Astrocyte of the hippocampus (primary cell): Measurements from ENCODE around the gene ALDH6A1.
A peak's percentile ranks its signal among the peaks of the same experiment; 100 is the strongest.

Experiments used
- DNase-seq: peaks from one replicate; pipeline ENCODE4 v3.0.0; 2011; ENCODE audit warnings: low read depth, low spot score

The ALDH6A1 gene

DNA sequence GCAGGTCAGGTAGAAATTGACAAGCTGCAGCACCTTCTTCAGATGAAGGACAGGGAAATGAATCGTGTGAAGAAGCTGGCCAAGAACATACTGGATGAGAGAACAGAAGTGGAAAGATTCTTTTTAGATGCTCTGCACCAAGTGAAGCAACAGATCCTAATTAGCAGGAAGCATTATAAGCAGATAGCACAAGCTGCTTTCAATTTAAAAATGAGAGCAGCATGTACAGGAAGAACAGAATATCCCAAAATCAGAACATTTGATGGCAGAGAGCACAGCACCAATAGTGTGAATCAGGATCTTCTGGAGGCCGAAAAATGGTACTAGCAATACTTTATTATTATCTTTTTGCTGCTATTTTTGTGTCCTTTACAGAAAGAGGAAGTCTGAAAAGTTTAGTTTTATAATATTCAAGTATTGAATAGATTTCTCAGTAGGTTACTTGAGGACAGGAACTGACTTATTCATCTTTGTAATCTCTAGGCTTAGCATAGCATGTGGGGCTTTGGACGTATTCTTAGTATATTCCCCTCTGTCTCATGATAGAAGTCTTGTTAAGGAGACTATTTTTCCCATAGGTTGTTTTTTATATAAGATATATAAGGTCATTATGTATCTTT lies 34.3 kb downstream of the ALDH6A1 start:
- DNase-seq: no peak

DNA sequence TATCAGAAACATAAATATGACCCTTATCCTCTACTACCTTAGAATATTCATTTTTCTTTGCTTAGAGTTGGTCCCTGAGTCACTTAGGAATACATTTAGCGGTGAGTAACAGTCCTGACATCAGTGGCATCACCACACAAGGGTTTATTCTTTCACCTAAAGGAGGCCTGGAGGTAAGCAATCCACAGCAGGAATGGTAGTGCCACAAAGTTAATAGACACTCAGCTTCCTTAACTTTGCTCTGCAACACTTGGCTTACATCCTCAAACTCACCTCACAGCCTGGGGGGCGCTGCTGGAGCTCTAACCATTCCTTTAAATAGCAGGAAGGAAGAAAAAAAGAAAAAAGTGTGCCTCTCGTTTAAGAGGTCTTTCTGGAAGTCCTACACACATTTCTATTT lies 36.0 kb downstream of the ALDH6A1 start:
- DNase-seq: peak; percentile 40

DNA sequence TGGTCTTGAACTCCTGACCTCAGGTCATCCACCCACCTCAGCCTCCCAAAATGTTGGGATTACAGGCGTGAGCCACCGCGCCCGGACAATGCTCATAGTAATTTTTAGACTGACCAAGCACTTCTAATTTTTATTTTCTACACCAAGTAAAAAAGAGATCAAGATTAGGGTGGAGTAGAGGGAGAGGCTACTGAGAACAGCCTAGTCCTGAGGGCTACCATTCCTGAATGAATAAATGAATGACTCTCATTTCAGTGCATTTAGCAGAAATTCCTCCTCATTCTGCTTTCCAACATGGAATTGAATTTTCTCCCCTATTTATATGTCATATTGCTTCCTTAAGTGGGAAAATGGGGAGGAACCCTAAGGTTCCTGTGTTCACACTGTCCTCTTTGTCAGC lies 38.7 kb downstream of the ALDH6A1 start:
- DNase-seq: no peak

DNA sequence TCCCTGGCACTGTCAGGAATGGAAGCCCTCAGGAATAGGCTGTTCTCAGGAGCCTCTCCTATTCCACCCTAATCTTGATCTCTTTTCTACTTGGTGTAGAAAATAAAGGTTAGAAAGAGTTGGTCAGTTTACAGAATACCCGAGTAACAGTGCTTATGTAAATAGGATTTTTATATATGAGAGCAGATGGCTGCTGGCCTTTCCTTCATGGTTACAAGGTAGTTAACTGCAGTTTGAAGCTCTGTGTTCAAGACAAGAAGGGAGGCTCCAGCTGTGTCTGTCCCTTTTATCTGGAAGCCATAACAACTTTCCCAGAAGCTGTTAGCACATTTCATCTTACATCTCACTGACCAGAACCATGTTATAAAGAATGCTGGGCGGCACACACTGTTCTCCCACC lies 42.0 kb downstream of the ALDH6A1 start:
- DNase-seq: no peak

DNA sequence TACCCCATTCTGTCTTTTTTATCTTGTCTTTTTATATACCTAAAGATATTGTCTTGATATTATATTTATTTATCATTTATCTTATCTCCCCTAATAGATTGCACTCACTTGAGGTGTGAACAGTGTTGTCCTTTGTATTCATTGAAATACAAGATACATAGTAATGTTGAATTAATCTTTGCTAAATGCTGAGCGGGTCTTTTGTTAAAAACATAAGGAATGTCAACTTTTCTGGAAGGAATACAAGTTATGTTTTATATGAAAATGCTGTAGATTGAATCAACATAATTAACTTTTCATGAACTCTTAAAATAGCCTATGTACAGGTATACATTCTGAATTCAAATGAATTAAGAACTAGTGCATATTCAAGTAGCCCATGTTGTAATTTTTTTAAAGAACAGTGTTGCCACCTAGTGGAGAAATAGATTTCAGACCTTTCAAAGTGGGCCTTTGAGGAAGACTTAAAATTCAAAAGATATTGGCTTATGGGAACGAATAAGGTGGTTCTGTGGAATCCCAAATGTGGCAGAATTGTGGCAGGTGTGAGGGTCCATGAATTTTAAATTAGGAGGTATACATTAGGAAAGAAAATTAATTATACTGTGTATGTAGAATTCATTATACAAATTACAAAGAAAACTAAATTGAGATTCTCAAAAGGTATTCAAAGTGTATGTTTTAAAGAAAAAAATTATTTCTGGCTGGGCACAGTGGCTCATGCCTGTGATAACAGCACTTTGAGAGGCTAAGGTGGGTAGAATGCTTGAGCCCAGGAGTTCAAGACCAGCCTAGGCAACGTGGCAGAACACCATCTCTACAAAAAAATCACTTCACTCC lies 46.0 kb downstream of the ALDH6A1 start:
- peak; percentile 63 for DNase-seq

DNA sequence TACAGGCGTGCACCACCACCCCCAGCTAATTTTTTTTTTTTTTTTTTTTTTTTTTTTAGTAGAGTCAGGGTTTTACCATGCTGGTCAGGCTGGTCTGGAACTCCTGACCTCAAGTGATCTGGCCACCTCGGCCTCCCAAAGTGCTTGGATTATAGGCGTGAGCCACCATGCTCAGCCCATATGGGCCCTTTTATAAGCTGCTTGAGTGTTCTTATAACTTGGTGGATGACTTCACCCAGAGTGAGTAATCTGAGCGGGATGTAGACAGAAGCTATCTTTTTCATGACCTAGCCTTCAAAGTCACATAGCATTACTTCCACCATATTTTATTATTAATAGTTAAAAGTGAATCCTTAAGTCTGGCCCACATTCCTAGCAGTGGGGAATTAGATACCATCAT lies 48.7 kb downstream of the ALDH6A1 start:
- peak; percentile 6 for DNase-seq

DNA sequence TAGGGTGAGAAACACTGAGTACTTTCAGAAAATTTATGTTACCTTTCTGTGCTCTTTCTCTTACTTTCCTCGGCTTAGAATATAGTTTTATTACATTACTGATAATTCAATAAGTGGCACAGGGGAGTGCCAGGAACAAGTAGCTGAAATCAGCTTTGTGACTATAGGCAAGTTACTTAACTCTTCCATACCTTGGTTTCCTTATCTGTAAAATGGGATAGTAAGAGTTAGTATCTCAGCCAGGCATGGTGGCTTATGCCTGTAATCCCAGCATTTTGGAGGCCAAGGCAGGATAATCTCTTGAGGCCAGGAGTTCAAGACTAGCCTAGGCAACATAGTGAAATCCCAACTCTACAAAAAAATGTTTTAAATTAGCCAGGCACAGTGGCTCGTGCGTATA lies 49.7 kb downstream of the ALDH6A1 start:
- no peak for DNase-seq

DNA sequence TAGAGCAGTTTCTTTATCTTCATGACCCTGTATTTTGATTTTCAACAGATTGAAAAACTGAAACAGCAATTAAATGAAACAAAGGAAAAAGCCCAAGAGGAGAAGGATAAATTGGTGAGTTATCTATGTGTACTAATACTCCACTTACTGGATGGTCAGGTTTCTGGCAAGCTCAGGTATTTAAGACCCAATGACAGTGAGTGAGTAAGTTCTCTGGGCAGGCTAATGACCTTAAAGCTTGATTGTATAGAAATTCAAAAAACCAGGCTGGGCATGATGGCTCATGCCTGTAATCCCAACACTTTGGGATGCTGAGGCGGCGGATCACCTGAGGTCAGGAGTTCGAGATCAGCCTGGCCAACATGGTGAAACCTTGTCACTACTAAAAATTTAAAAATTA lies 55.1 kb downstream of the ALDH6A1 start:
- DNase-seq: no peak

DNA sequence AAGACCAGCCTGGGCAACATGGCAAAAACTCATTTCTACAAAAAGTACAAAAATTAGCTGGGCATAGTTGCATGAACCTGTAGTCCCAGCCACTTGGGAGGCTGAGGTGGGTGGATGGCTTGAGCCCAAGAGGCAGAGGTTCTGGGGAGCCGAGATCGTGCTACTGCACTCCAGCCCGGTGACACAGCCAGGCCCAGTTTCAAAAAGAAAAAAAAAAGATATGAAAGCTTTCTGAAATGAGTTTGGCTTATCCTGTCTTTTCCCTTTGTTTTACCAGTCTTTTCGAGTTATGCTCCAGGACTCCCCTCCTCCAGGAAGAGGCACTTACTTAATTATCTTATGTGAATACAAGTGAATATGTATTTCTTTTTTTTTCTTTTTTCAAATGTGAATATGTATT lies 61.9 kb downstream of the ALDH6A1 start:
- DNase-seq: no peak

DNA sequence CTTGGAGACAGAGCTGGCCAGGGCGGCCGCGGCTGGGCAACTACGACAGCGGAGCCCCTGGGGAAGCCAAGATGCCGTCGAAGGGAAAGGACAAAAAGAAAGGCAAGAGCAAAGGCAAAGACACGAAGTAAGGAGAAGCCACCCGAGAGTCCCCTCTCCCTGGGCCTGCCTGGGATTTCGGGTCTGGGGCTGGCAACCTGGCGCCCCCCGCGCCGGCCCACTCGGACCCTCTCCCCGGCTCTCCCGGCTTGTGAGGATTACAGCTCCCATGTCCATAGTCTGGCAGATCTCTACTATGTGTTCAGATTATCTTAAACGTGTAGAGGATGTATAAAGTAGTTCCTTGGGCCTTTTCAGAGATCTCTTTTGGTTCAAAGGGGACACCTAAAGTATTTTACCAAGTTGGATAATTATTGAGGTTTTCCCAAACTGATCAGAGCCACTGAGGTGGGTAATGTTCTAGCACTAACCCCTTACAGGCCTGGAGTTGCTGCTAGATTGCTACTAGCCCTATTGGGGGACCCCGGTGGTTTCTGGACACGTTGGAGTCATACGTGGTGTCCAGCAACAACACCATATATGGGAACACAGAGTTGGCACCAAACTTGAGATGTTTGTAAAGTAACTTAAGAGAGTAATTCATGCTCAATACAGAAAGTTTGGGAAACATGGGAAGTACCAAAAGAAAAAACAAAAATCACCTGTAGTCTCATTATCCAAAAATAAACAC lies 64.7 kb downstream of the ALDH6A1 start:
- DNase-seq: peak; percentile 63

DNA sequence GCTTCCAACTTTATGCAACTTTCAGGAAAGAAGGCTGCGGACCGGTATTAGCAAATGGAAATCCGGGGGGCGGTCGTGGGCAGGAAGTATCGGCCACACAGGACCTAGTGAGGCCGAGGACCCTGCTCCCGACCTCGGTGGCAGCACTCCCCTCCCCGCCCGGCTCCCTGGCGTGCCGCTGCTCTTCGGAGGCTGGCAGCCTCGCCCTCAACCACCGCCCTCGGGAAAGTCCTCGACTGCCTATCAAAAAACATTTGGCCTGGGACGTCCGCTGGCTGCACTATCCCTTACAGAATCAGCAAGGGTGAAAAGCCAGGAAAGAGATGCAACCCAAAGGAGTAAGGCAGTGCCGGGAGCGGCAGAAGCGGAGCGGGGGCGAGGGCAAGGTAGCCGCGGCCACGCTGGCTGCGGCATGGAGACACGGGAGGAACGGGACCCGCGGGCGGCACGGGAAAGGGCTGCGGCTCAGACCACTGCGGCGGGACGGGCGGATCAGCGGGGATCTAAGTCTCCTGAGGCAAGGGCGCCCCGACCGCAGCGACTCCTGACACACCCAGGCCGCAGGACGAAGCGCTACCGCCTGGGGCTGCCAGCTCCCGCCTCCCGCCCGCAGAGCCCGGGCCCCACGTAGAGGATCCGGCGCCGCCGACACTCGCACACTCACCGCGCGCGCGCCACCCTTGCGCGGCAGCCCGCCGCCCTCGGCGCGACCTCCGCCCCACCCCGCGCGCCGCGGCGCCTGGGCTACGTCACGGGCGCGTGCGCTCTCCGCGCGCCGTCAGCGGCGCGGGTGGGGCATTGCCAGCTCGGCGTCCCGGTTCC lies 65.5 kb downstream of the ALDH6A1 start, which contains the start of the genes BBOF1 and ENTPD5:
Gene BBOF1, plus strand, starts transcription at position 764 of the 822 bp plus-strand sequence. CDS start 130 bp downstream, outside the sequence.
Gene ENTPD5, minus strand, starts transcription at position 703 of the 822 bp plus-strand sequence. CDS start 31,186 bp downstream, outside the sequence.
- peak; percentile 97 for DNase-seq

DNA sequence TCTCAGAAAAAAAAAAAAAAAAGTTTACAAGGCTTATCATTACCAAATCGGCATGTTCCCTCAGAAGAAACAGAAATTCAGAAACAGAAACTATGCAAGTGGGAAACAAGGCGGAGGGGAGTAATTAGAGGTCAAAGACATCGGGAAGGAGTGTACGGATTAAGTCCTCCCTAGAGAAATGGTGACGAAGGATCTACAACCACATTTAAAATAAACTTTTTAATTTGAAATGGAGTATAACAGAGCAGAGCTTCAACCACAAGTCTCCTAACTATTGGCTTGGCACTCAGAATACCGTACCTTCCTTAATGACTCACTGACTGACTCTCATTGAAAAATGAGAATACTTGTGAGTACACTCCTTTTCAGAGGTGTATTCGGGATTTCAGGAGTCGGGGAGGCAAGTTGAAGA lies 66.1 kb downstream of the ALDH6A1 start:
- no peak for DNase-seq

DNA sequence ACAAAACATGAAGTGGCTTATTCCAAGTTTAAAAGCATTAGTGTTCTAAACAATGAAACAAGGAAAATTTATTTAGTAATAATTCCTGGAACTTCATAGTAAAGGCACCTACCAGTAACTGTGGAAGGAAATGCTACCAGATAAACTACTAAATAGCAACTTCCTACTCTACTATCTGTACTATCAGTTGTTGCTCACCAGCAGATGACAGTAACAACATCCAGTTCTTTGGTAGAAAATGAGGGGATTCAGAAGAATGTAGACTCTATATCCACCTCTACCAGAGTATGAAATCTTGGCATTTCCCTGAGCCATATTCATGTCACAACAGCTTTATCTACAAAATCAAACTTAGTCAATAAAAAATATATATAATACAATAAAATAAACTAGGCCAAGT lies 68.3 kb downstream of the ALDH6A1 start:
- no peak for DNase-seq

DNA sequence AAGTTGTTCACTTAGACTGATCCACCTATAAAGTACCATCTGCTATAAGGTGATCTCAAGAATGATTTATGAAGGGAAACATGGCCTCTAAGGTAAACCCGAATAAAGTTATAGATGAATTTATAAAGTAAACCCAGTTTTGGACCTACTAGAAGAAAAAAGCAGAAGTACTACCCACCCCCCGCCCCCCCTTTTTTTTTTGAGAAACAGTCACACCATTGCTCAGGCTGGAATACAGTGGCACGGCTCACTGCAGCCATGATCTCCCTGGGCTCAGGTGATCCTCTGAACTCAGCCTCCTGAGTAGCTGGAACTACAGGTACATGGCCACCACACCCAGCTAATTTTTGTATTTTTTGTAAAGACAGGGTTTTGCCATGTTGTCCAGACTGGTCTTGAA lies 69.1 kb downstream of the ALDH6A1 start:
- DNase-seq: no peak

DNA sequence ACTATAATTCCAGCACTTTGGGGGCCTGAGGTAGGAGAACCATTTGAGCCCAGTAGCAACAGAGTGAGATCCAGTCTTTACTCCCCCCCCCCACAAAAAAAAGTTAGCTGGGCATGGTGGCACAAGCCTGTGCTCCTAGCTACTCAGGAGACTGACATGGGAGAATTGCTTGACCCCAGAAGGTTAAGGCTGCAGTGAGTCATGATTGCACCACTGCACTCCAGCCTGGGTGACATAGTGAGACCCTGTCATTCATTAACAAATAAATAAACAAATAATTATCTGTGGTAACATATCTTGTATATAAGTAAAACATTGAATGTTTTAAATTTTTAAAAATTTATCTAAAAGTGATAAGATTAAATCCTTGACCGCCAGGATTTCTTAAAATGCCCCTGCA lies 70.0 kb downstream of the ALDH6A1 start:
- no peak for DNase-seq

DNA sequence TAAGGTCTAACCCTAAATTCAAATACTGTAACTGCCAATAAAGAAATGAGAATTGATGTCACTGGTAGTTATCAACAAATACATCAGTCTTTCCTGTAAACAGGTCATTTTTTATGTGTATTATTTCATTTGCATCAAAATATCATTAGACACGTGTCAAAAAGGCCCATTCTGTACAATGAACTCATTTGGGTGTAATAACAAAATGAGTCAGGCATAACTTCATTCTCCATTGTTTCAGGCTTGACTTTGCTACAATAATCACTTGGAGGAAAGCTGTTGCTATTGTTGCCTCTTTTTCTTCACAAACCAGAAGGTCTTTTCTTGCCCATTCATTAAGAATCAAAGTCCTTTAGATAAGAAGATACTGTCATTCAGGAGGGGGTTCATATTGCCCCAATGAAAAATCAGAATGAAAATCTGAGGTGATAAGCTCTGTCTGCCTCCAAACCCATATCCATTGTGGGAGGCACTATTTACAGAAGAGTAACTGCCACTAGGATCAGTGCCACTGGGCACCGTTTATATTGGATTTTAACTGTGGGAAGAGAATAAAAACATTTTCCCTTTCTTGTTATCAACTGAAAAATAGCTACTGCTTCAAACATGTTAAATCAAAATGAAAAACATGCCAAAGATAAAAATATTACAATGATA lies 75.3 kb downstream of the ALDH6A1 start:
- DNase-seq: no peak
